H9 (cell line): ENCODE measurements around the gene SLC2A8. TPM values are rescaled to one million over a fixed set of nuclear protein-coding genes. Genes with fewer than 3 reads are reported as not detected.

Experiments
- DNase-seq: peaks from one replicate; pipeline ENCODE4 v3.0.0-alpha.2; 2017
- H2AFZ ChIP-seq: one replicate; pipeline ENCODE4 v1.6.1; 2013; ENCODE audit warnings: mild to moderate bottlenecking, low read length, control low read depth, moderate library complexity
- H2AK5ac ChIP-seq: 2 replicates; pipeline ENCODE4 v1.6.1; 2013; ENCODE audit warnings: low read length, control low read depth, mixed read lengths; ENCODE audit not compliant: insufficient read length
- H2BK120ac ChIP-seq: one replicate; pipeline ENCODE4 v1.6.1; 2013; ENCODE audit warnings: low read depth, mild to moderate bottlenecking, low read length, control low read depth, inconsistent platforms; ENCODE audit not compliant: poor library complexity, severe bottlenecking
- H2BK12ac ChIP-seq: 2 replicates; pipeline ENCODE4 v1.6.1; 2013; ENCODE audit warnings: low read length, control low read depth, mixed read lengths, low read depth; ENCODE audit not compliant: insufficient read length
- H2BK15ac ChIP-seq: 2 replicates; pipeline ENCODE4 v1.6.1; 2013; ENCODE audit warnings: low read depth, low read length, control low read depth
- H2BK20ac ChIP-seq: one replicate; pipeline ENCODE4 v1.6.1; 2013; ENCODE audit warnings: low read depth, mild to moderate bottlenecking, low read length, control low read depth, inconsistent platforms; ENCODE audit not compliant: poor library complexity, severe bottlenecking
- H2BK5ac ChIP-seq: 2 replicates; pipeline ENCODE4 v1.6.1; 2013; ENCODE audit warnings: low read length, control low read depth, mixed read lengths; ENCODE audit not compliant: insufficient read length
- H3K14ac ChIP-seq: 2 replicates; pipeline ENCODE4 v1.6.1; 2013; ENCODE audit warnings: low read length, control low read depth; ENCODE audit not compliant: insufficient read depth
- H3K18ac ChIP-seq: 2 replicates; pipeline ENCODE4 v1.6.1; 2013; ENCODE audit warnings: low read depth, mild to moderate bottlenecking, mixed read lengths, low read length, control low read depth; ENCODE audit not compliant: insufficient read length
- H3K23ac ChIP-seq: 2 replicates; pipeline ENCODE4 v1.6.1; 2013; ENCODE audit warnings: low read length, control low read depth, mixed read lengths, low read depth; ENCODE audit not compliant: insufficient read length
- H3K23me2 ChIP-seq: 2 replicates; pipeline ENCODE4 v1.6.1; 2013; ENCODE audit warnings: low read depth, mild to moderate bottlenecking, mixed read lengths, low read length, control low read depth; ENCODE audit not compliant: insufficient read length, poor library complexity, severe bottlenecking
- H3K27ac ChIP-seq: 2 replicates; pipeline ENCODE4 v1.5.1; 2013; ENCODE audit warnings: low read length, control low read depth, mixed read lengths, low read depth; ENCODE audit not compliant: insufficient read length
- H3K27me3 ChIP-seq: 2 replicates; pipeline ENCODE4 v1.6.1; 2013; ENCODE audit warnings: low read length, control low read depth, inconsistent platforms; ENCODE audit not compliant: insufficient read depth
- H3K4ac ChIP-seq: 2 replicates; pipeline ENCODE4 v1.6.1; 2013; ENCODE audit warnings: low read depth, mild to moderate bottlenecking, control low read depth, inconsistent platforms, low read length, moderate library complexity
- H3K4me1 ChIP-seq: 2 replicates; pipeline ENCODE4 v1.6.1; 2013; ENCODE audit warnings: low read length, control low read depth, inconsistent platforms; ENCODE audit not compliant: insufficient read depth
- H3K4me2 ChIP-seq: 2 replicates; pipeline ENCODE4 v1.6.1; 2013; ENCODE audit warnings: low read length, control low read depth, mixed read lengths; ENCODE audit not compliant: insufficient read length, insufficient read depth
- H3K56ac ChIP-seq: 2 replicates; pipeline ENCODE4 v1.6.1; 2013; ENCODE audit warnings: low read depth, mild to moderate bottlenecking, mixed read lengths, low read length, control low read depth; ENCODE audit not compliant: insufficient read length
- H3K79me1 ChIP-seq: 2 replicates; pipeline ENCODE4 v1.6.1; 2013; ENCODE audit warnings: low read depth, mild to moderate bottlenecking, moderate library complexity, low read length, control low read depth, inconsistent platforms; ENCODE audit not compliant: insufficient read depth, poor library complexity, severe bottlenecking
- H3K79me2 ChIP-seq: 2 replicates; pipeline ENCODE4 v1.6.1; 2013; ENCODE audit warnings: low read length, control low read depth, inconsistent platforms; ENCODE audit not compliant: insufficient read depth
- H3K9ac ChIP-seq: 2 replicates; pipeline ENCODE4 v1.6.1; 2013; ENCODE audit warnings: low read length, control low read depth, mixed read lengths; ENCODE audit not compliant: insufficient read length; ENCODE audit errors: extremely low read depth
- H3K9me3 ChIP-seq: one replicate; pipeline ENCODE4 v1.6.1; 2013; ENCODE audit warnings: low read depth, low read length, inconsistent platforms; ENCODE audit not compliant: control insufficient read depth
- H3T11ph ChIP-seq: one replicate; pipeline ENCODE4 v1.6.1; 2013; ENCODE audit warnings: mild to moderate bottlenecking, low read length, control low read depth, inconsistent platforms
- H4K20me1 ChIP-seq: one replicate; pipeline ENCODE4 v1.6.1; 2013; ENCODE audit not compliant: control insufficient read depth, insufficient read length, insufficient read depth
- H4K5ac ChIP-seq: 2 replicates; pipeline ENCODE4 v1.6.1; 2013; ENCODE audit warnings: low read depth, mild to moderate bottlenecking, mixed read lengths, low read length, control low read depth; ENCODE audit not compliant: insufficient read length
- H4K8ac ChIP-seq: replicated peaks from 2 replicates; pipeline ENCODE4 v1.6.1; 2013; ENCODE audit warnings: low read length, control low read depth, mixed read lengths, low read depth; ENCODE audit not compliant: insufficient read length
- H4K91ac ChIP-seq: 2 replicates; pipeline ENCODE4 v1.6.1; 2013; ENCODE audit warnings: low read depth, mild to moderate bottlenecking, moderate library complexity, mixed read lengths, low read length, control low read depth; ENCODE audit not compliant: insufficient read length
- H3K27ac Mint-ChIP-seq, 3 experiments: 2 replicates in 2 of 3; 3 replicates in 1 of 3; pipeline ENCODE4 v1.8.0; 2020 to 2021; ENCODE audit warnings: mixed read lengths in 3 of 3, mild to moderate bottlenecking in 1 of 3, moderate library complexity in 1 of 3
- H3K27me3 Mint-ChIP-seq: 2 replicates; pipeline ENCODE4 v1.8.0; 2021; ENCODE audit warnings: low read depth, mild to moderate bottlenecking, moderate library complexity, mixed read lengths
- H3K36me3 Mint-ChIP-seq, 3 experiments: 2 replicates in 2 of 3; 3 replicates in 1 of 3; pipeline ENCODE4 v1.8.0; 2020 to 2021; ENCODE audit warnings: low read depth in 3 of 3, mixed read lengths in 3 of 3; ENCODE audit not compliant: insufficient read depth in 1 of 3
- H3K4me1 Mint-ChIP-seq, 2 experiments: 2 replicates each; pipeline ENCODE4 v1.8.0; 2020; ENCODE audit warnings: mixed read lengths in 2 of 2
- H3K4me3 Mint-ChIP-seq, 2 experiments: 2 replicates in 1 of 2; 3 replicates in 1 of 2; pipeline ENCODE4 v1.8.0; 2020 to 2021; ENCODE audit warnings: mild to moderate bottlenecking in 2 of 2, mixed read lengths in 2 of 2, moderate library complexity in 1 of 2
- H3K9me3 Mint-ChIP-seq, 2 experiments: 2 replicates in 1 of 2; 3 replicates in 1 of 2; pipeline ENCODE4 v1.8.0; 2020; ENCODE audit warnings: mild to moderate bottlenecking in 2 of 2, mixed read lengths in 2 of 2, moderate library complexity in 1 of 2
- CTCF ChIP-seq: fragments of 200-600 bp; sonication (generic); conservative IDR thresholded peaks from 3 replicates; pipeline ENCODE4 v1.8.0; 2021; ENCODE audit warnings: antibody characterized with exemption, mild to moderate bottlenecking
- WGBS: extraction: QIAGEN DNeasy Blood & Tissue Kit; methylation state at CpG from one replicate; pipeline ENCODE4 v1.1.7; 2013; ENCODE audit warnings: missing lambda C conversion rate, low lambda C conversion rate, mixed read lengths; ENCODE audit not compliant: insufficient read length; ENCODE audit errors: extremely low coverage; 5-methylcytosine and 5-hydroxymethylcytosine counted together
- total RNA-seq: library from RNA; stranded (reverse); gene quantifications from 2 replicates; pipeline ENCODE4 v1.2.1, GENCODE V29; 2021

Gene SLC2A8
- total RNA-seq, 1 experiment from 2014 or later, result 38.3 TPM

GRCh38 chr9:127445851-127446712 is 49.1 kb downstream of the SLC2A8 start:
- H3K4me2 ChIP-seq, result no peak overlapping the region
- no peaks in the 10 kb centered on the region for H3K4me1 ChIP-seq
- no peaks in the 10 kb centered on the region; the same call in 1 of the 2 replicates for H3K27me3 Mint-ChIP-seq
- no peak overlapping the region for H4K5ac ChIP-seq
- no peaks in the 10 kb centered on the region for H4K20me1 ChIP-seq
- peaks cover 21 to 24% of the 10 kb centered on the region in 2 experiments for H3K4me1 Mint-ChIP-seq
- no peak overlapping the region for H3K4ac ChIP-seq
- peak overlapping the region in 2 of 3 experiments; percentile 87 to 99; a peak in 4 of 7 replicates for H3K27ac Mint-ChIP-seq
- WGBS, result no CpG with 5 or more reads among the region's 4 CpGs
- H3K79me1 ChIP-seq, result no peaks in the 10 kb centered on the region
- H3K14ac ChIP-seq, result no peak overlapping the region
- TF ChIP-seq CTCF, result no peak
- H3K9me3 Mint-ChIP-seq, result peaks cover 0 to 3% of the 10 kb centered on the region in 2 experiments; a peak in 4 of 5 replicates
- H3K9me3 ChIP-seq, result no peaks in the 10 kb centered on the region
- H3K18ac ChIP-seq, result no peak overlapping the region
- H2BK5ac ChIP-seq, result no peak overlapping the region
- DNase-seq, result peak; percentile 56
- H2AFZ ChIP-seq, result no peak overlapping the region
- no peak overlapping the region for H3K23ac ChIP-seq
- no peak overlapping the region for H3K9ac ChIP-seq
- no peak overlapping the region for H2BK12ac ChIP-seq
- no peak overlapping the region for H4K8ac ChIP-seq
- no peak overlapping the region for H4K91ac ChIP-seq
- no peak overlapping the region for H3K56ac ChIP-seq
- no peak overlapping the region for H3T11ph ChIP-seq
- H3K23me2 ChIP-seq, result peaks cover 12% of the 10 kb centered on the region
- peaks cover 74 to 93% (median 83%) of the 10 kb centered on the region in 3 experiments for H3K36me3 Mint-ChIP-seq
- no peak overlapping the region for H2BK120ac ChIP-seq
- no peaks in the 10 kb centered on the region for H3K27me3 ChIP-seq
- H2BK15ac ChIP-seq, result no peak overlapping the region
- no peak overlapping the region for H2BK20ac ChIP-seq
- H3K4me3 Mint-ChIP-seq, result no peak overlapping the region; a peak in 1 of 5 replicates
- peaks cover 20% of the 10 kb centered on the region; the same call in 1 of the 2 replicates for H3K79me2 ChIP-seq
- H3K27ac ChIP-seq, result no peak overlapping the region
- H2AK5ac ChIP-seq, result no peak overlapping the region
